Keratinocyte (primary cell): ENCODE measurements around the gene FDX2. TPM values are rescaled to one million over a fixed set of nuclear protein-coding genes. Genes with fewer than 3 reads are reported as not detected.

Source experiments
- DNase-seq: peaks from one replicate; pipeline ENCODE4 v3.0.0-alpha.2; 2011; ENCODE audit warnings: low read depth, missing footprints, low spot score
- FAIRE-seq: peaks from 2 replicates; lab custom pipeline; 2011; peaks lifted over from hg19 to GRCh38; lab: Jason Lieb, UNC
- H2AFZ ChIP-seq: 2 replicates; pipeline ENCODE4 v1.6.0; 2012; ENCODE audit warnings: low read length, control low read depth, inconsistent platforms; ENCODE audit not compliant: control insufficient read depth
- H3K27ac ChIP-seq: 2 replicates; pipeline ENCODE4 v1.5.1; 2011; ENCODE audit warnings: low read length; ENCODE audit not compliant: control insufficient read depth, insufficient read depth
- H3K27me3 ChIP-seq: 3 replicates; pipeline ENCODE4 v1.6.0; 2011; ENCODE audit warnings: low read length; ENCODE audit not compliant: control insufficient read depth, insufficient read depth; ENCODE audit errors: extremely low read depth
- H3K36me3 ChIP-seq, 2 experiments: 2 replicates in 1 of 2; 3 replicates in 1 of 2; pipeline ENCODE4 v1.5.1; 2011; ENCODE audit warnings: low read length in 2 of 2, mild to moderate bottlenecking in 1 of 2; ENCODE audit not compliant: control insufficient read depth in 2 of 2, insufficient read depth in 2 of 2; ENCODE audit errors: extremely low read depth in 1 of 2
- H3K4me1 ChIP-seq: 3 replicates; pipeline ENCODE4 v1.5.1; 2011; ENCODE audit warnings: low read length; ENCODE audit not compliant: control insufficient read depth, insufficient read depth; ENCODE audit errors: extremely low read depth
- H3K4me2 ChIP-seq: 3 replicates; pipeline ENCODE4 v1.6.0; 2011; ENCODE audit warnings: low read depth, low read length; ENCODE audit not compliant: control insufficient read depth, insufficient read depth; ENCODE audit errors: extremely low read depth
- H3K4me3 ChIP-seq, 3 experiments: fragments of 200-600 bp in 1 of 3; sonication (generic) in 1 of 3; 2 replicates in 2 of 3; 3 replicates in 1 of 3; pipeline ENCODE4 v1.5.1; 2011 to 2016; ENCODE audit warnings: low read length in 3 of 3, mild to moderate bottlenecking in 3 of 3, control low read depth in 2 of 3, inconsistent platforms in 1 of 3, low read depth in 1 of 3, mixed read lengths in 1 of 3, mixed run types in 1 of 3, moderate library complexity in 1 of 3; ENCODE audit not compliant: control insufficient read depth in 2 of 3, insufficient read depth in 2 of 3; ENCODE audit errors: extremely low read depth in 1 of 3
- H3K79me2 ChIP-seq: 2 replicates; pipeline ENCODE4 v1.6.0; 2012; ENCODE audit warnings: low read length; ENCODE audit not compliant: control insufficient read depth, insufficient read depth
- H3K9ac ChIP-seq: 3 replicates; pipeline ENCODE4 v1.6.0; 2011; ENCODE audit warnings: low read length; ENCODE audit not compliant: control insufficient read depth, insufficient read depth; ENCODE audit errors: extremely low read depth
- H3K9me1 ChIP-seq: 3 replicates; pipeline ENCODE4 v1.6.0; 2011; ENCODE audit warnings: low read length; ENCODE audit not compliant: control insufficient read depth, insufficient read depth; ENCODE audit errors: extremely low read depth
- H3K9me3 ChIP-seq: 2 replicates; pipeline ENCODE4 v1.5.1; 2012; ENCODE audit warnings: low read depth, low read length; ENCODE audit not compliant: control insufficient read depth
- H4K20me1 ChIP-seq: 3 replicates; pipeline ENCODE4 v1.6.0; 2011; ENCODE audit warnings: low read length; ENCODE audit not compliant: control insufficient read depth, insufficient read depth; ENCODE audit errors: extremely low read depth
- EZH2 ChIP-seq: IDR thresholded peaks from one replicate; pipeline ENCODE4 v1.6.1; 2012; ENCODE audit warnings: inconsistent platforms, mild to moderate bottlenecking, low read length, moderate library complexity
- dilution Hi-C: fragments of 300-500 bp; cut with MboI; formaldehyde crosslinking; loops from one replicate; pipeline ENCODE4 v1.7.0; 2020; ENCODE audit warnings: low sequenced_read_pairs; ENCODE audit not compliant: extremely low pct_ligation_motif_present
- polyA plus RNA-seq, 5 experiments: library from polyadenylated mRNA; depleted of rRNA in 3 of 5; stranded (reverse) in 3 of 5; stranded (forward) in 1 of 5; unstranded in 1 of 5; fragments of >200 nt; gene quantifications; 1 replicate in 1 of 5; 2 replicates in 3 of 5; 3 replicates in 1 of 5; pipeline versions ENCODE4 v1.2.1 to v1.2.3, GENCODE V29; 2011 to 2012; ENCODE audit warnings: missing spikeins in 2 of 5, low read depth in 1 of 5, low replicate concordance in 1 of 5
- TF ChIP-seq, protein P1 (sequence below), 3 experiments: IDR thresholded peaks in 1 of 3; conservative IDR thresholded peaks in 1 of 3; optimal IDR thresholded peaks in 1 of 3; 2 replicates in 2 of 3; 3 replicates in 1 of 3; pipeline versions ENCODE3 to v1.5.1; 2011; ENCODE audit warnings: low read length in 3 of 3, mild to moderate bottlenecking in 3 of 3, moderate library complexity in 2 of 3, control low read depth in 1 of 3, inconsistent platforms in 1 of 3; ENCODE audit not compliant: insufficient read depth in 2 of 3; ENCODE audit errors: extremely low read depth in 1 of 3

Gene FDX2
- polyA plus RNA-seq, 1 donor (not counting 4 experiments of a cell fraction or from before 2014, with no cell fraction given) = 19.2 TPM

DNA sequence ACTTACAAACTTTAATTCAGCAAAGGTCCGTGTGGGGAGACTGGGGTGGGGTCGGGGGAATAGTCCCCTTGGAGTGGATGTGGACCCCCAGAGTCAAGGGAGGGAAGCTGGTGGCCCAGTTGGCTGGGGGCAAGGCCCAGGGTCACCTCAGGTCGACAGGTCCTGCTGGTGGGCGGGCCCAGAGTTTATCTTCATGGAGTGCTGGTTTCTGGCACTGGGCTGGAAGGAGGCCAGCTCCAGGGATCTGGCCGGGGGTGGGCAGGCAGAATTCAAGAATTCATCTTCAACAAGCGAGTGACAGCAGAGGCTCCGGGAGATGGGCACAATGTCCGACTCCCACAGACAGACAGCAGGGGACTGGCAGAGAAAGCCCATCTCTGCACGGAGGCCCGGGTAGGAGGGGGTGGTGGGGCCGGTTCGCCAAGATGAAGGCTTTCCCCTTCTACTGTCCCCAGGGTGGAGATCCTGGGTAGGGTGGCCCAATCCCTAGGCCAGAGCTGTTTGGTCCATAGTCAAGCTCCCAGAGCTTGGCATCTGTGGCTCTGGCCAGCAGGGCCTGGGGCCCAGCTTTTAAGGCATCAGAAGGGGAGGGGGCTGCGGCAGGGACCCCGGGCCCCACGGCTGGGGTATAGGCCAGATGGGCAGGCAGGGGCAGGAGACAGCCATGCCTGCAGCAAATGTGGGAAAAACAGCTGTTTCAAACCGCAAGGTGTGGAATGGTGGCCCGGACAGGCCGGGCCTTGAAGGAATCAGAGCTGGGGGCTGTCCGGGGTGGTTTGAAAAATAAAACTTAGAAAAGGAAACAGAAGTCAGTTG, 622 bp upstream of the FDX2 start:
- Histone ChIP-seq H3K79me2 (peaks cover 2% of the 10 kb centered on the region), H3K4me1 (peaks cover 9% of the 10 kb centered on the region), H3K4me2 (peak overlapping the region; percentile 77), H3K27ac (peak overlapping the region; percentile 53), H3K27me3 (no peaks in the 10 kb centered on the region), H3K36me3 (peaks cover 14% of the 10 kb centered on the region in 2 experiments), H4K20me1 (no peaks in the 10 kb centered on the region), H2AFZ (peak overlapping the region; percentile 99), H3K9me1 (no peaks in the 10 kb centered on the region), H3K4me3 (peak overlapping the region in 2 of 3 experiments; percentile 91 to 93), H3K9ac (peak overlapping the region; percentile 80), H3K9me3 (no peaks in the 10 kb centered on the region)
- DNase-seq = no peak
- FAIRE-seq = no peak
- TF ChIP-seq, protein P1, sequence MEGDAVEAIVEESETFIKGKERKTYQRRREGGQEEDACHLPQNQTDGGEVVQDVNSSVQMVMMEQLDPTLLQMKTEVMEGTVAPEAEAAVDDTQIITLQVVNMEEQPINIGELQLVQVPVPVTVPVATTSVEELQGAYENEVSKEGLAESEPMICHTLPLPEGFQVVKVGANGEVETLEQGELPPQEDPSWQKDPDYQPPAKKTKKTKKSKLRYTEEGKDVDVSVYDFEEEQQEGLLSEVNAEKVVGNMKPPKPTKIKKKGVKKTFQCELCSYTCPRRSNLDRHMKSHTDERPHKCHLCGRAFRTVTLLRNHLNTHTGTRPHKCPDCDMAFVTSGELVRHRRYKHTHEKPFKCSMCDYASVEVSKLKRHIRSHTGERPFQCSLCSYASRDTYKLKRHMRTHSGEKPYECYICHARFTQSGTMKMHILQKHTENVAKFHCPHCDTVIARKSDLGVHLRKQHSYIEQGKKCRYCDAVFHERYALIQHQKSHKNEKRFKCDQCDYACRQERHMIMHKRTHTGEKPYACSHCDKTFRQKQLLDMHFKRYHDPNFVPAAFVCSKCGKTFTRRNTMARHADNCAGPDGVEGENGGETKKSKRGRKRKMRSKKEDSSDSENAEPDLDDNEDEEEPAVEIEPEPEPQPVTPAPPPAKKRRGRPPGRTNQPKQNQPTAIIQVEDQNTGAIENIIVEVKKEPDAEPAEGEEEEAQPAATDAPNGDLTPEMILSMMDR (optimal IDR thresholded peaks at IDR 0.05 in 1 of 3, IDR thresholded peaks at IDR 0.05 in 1 of 3, conservative IDR thresholded peaks at IDR 0.05 in 1 of 3; ENCODE audit: extremely low read depth in 1 of 3, insufficient read depth in 2 of 3, low read length in 3 of 3) = no peak
- no peak for TF ChIP-seq EZH2
- dilution Hi-C loops = no loop called here

DNA sequence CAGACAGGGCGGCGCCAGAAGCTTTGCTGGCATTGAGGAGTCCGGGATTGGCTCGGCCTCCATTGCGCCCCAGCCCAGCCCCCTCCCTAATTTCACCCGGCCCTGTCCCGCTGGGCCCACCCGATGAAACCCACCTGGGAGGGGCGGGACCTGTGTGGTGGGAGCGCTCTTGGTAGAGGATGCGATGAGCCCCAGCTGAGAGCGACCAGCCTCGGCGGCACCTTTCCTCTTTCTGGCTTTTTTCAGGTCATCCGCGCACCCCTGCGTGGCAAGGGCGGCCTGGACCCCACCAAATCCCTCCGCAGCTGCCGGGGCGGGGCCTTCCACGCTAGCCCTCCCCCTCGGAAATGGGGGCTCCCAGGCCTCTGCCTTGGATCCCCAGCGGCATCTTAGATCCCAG, 6.4 kb downstream of the FDX2 start, which contains the start of gene ZGLP1:
ZGLP1 (minus strand) TSS at position 393 of the 400 bp plus-strand sequence.
- Histone ChIP-seq H3K9ac (no peak within 1 kb of the TSS), H3K4me1 (no peaks in the 10 kb centered on the region), H3K27me3 (no peaks in the 10 kb centered on the region), H3K9me1 (no peaks in the 10 kb centered on the region), H3K36me3 (peaks cover 8% of the 10 kb centered on the region in 2 experiments), H3K79me2 (no peaks in the 10 kb centered on the region), H3K9me3 (no peaks in the 10 kb centered on the region), H4K20me1 (no peaks in the 10 kb centered on the region), H3K4me2 (no peak within 1 kb of the TSS), H3K27ac (no peak within 1 kb of the TSS), H3K4me3 (no peak within 1 kb of the TSS), H2AFZ (no peak within 1 kb of the TSS)
- TF ChIP-seq EZH2 = no peak
- TF ChIP-seq, protein P1 (optimal IDR thresholded peaks at IDR 0.05 in 1 of 3, IDR thresholded peaks at IDR 0.05 in 1 of 3, conservative IDR thresholded peaks at IDR 0.05 in 1 of 3; ENCODE audit: extremely low read depth in 1 of 3, insufficient read depth in 2 of 3, low read length in 3 of 3) = no peak
- dilution Hi-C loops = no loop called here
- no peak for DNase-seq
- FAIRE-seq = no peak
